HTR-8/SVneo (cell line): ENCODE measurements around the gene DTX4.

Experiments used
- DNase-seq: peaks from one replicate; pipeline ENCODE4 v3.0.0; 2011; ENCODE audit warnings: low spot score, mixed read lengths; ENCODE audit not compliant: insufficient read length
- FAIRE-seq: peaks from 2 replicates; lab custom pipeline; 2011; peaks lifted over from hg19 to GRCh38; lab: Jason Lieb, UNC

The DTX4 gene

GRCh38 chr11:59189986-59190385 is 18.1 kb downstream of the DTX4 start:
- DNase-seq (no peak), FAIRE-seq (no peak)

GRCh38 chr11:59191095-59191494 is 19.2 kb downstream of the DTX4 start:
- FAIRE-seq (no peak), DNase-seq (no peak)

GRCh38 chr11:59191890-59192289 is 20.0 kb downstream of the DTX4 start:
- FAIRE-seq (no peak), DNase-seq (no peak)

- FAIRE-seq (no peak), DNase-seq (no peak)
These were observed 20.6 kb downstream of the DTX4 start for GRCh38 chr11:59192446-59193020.

GRCh38 chr11:59193587-59194130 is 21.7 kb downstream of the DTX4 start:
- DNase-seq (no peak), FAIRE-seq (no peak)

GRCh38 chr11:59195586-59195985 is 23.7 kb downstream of the DTX4 start:
- FAIRE-seq, result no peak

GRCh38 chr11:59196777-59197176 is 24.8 kb downstream of the DTX4 start:
- no peak for FAIRE-seq

More at GRCh38 chr11:59195586-59195985, 23.7 kb downstream of the DTX4 start:
- DNase-seq, result no peak

GRCh38 chr11:59197991-59198390 is 26.1 kb downstream of the DTX4 start:
- FAIRE-seq (no peak), DNase-seq (no peak)

More at GRCh38 chr11:59196777-59197176, 24.8 kb downstream of the DTX4 start:
- DNase-seq, result no peak

GRCh38 chr11:59198726-59199125 is 26.8 kb downstream of the DTX4 start:
- FAIRE-seq, result no peak
- DNase-seq, result no peak

GRCh38 chr11:59199546-59200422 is 27.9 kb downstream of the DTX4 start:
- DNase-seq (no peak), FAIRE-seq (no peak)

- DNase-seq (no peak), FAIRE-seq (no peak)
These were observed 28.5 kb downstream of the DTX4 start for GRCh38 chr11:59200423-59200746.

- DNase-seq (no peak), FAIRE-seq (no peak)
These were observed 29.4 kb downstream of the DTX4 start for GRCh38 chr11:59201353-59201752.

GRCh38 chr11:59204746-59205145 is 32.8 kb downstream of the DTX4 start:
- no peak for FAIRE-seq
- DNase-seq, result no peak

GRCh38 chr11:59205648-59206047 is 33.7 kb downstream of the DTX4 start:
- no peak for DNase-seq
- no peak for FAIRE-seq

GRCh38 chr11:59206635-59207034 is 34.7 kb downstream of the DTX4 start:
- DNase-seq (peak; percentile 46), FAIRE-seq (no peak)

- DNase-seq (peak; percentile 26), FAIRE-seq (peak; percentile 16)
These were observed 36.1 kb downstream of the DTX4 start for GRCh38 chr11:59207988-59208451.

GRCh38 chr11:59208956-59209355 is 37.0 kb downstream of the DTX4 start:
- FAIRE-seq (no peak), DNase-seq (no peak)

- no peak for FAIRE-seq
These were observed 40.3 kb downstream of the DTX4 start for GRCh38 chr11:59212222-59212621.

GRCh38 chr11:59212744-59213631 is 41.1 kb downstream of the DTX4 start, which contains the start of gene MPEG1:
MPEG1 (minus strand) TSS chr11:59212927; CDS start chr11:59212865, 62 bp downstream.
- FAIRE-seq, result no peak
- DNase-seq, result no peak

More at GRCh38 chr11:59212222-59212621, 40.3 kb downstream of the DTX4 start:
- no peak for DNase-seq
